ENCODE results near the gene KANK3.
A peak's percentile ranks its signal among the peaks of the same experiment; 100 is the strongest.
"Not testable (repeated sequence)": the region's sequence is repeated elsewhere in the genome, so short reads cannot be mapped to it uniquely, and the experiment has no call there.

KANK3 gene

DNA sequence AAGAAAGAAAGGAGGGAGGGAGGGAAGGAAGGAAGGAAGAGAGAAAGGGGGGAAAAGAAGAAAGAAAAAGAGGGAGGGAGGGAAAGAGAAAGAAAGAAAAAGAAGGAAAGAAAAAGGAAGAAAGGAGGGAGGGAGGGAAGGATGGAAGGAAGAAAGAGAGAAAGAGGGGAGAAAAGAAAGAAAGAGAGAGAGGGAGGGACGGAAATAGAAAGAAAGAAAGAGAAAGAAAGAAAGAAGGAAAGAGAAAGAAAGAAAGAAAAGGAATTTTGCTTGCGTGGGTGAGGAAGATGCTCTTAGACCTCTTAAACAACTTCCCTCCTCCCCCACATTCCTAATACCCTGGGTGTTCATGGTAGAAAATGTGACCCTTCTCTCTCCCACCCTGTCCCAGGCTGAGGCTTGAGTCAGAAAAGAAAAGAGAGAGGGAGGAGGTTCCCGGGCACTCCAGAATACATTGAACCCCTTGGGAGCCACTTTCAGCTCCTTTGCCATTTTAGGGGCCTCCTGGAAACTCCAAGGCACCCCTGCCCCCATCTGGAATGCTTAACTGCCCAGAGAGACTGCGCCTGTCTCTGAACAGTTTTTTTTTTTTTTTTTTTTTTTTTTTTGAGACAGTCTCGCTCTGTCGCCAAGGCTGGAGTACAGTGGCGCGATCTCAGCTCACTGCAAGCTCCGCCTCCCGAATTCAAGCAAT is 9.2 kb upstream of the KANK3 start:
- POLR2A ChIA-PET = interaction anchor here (0.7 kb wide), 1 partner anchor 213 kb away, joined by 3 read pairs; no protein-coding TSS in a partner anchor

DNA sequence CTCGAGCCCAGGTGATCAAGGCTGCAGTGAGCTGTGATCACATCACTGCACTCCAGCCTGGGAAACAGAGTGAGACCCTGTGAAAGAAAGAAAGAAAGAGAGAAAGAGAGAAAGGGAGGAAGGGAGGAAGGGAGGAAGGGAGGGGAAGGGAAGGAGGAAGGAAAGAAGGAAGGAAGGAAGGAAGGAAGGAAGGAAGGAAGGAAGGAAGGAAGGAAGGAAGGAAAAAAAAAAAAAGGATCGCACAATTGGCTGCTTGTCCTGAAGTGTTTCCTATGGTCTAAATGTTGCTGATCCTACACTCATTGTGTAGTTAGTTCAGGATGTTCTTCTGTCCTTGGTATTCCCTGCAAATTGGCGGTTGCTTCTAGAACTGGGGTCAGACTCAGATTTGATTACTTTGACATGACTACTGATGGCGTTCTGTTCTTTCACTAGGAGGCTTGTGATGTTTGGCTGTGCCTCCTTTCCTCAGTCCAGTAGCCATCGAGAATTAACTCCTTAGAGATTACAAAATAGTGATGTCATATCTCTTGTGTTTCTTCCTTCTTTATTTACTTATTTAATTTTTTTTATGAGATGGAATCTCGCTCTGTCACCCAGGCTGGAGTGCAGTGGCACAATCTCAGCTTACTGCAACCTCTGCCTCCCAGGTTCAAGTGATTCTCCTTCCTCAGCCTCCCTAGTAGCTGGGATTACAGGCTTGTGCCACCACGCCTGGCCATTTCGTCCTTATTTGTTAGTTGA is 6.7 kb upstream of the KANK3 start:
- H3K27ac ChIP-seq (ENCODE audit: insufficient read depth in 1 of 2, low read depth in 1 of 2, low read length in 2 of 2, poor library complexity in 1 of 2, severe bottlenecking in 2 of 2); DNase-seq; H3K9me3 ChIP-seq (ENCODE audit: control extremely low read depth in 1 of 5, control insufficient read depth in 4 of 5, insufficient read depth in 2 of 5, low read depth in 1 of 5, low read length in 4 of 5); H3K4me3 ChIP-seq (ENCODE audit: control insufficient read depth in 1 of 7, extremely low read depth in 1 of 7, insufficient read depth in 4 of 7, low read depth in 2 of 7, low read length in 6 of 7); H3K36me3 ChIP-seq (ENCODE audit: control insufficient read depth in 4 of 4, insufficient read depth in 4 of 4, low read length in 3 of 4); H3K4me1 ChIP-seq (ENCODE audit: control extremely low read depth in 1 of 4, control insufficient read depth in 4 of 4, insufficient read depth in 4 of 4, low read length in 3 of 4): not testable (repeated sequence)
- CTCF ChIA-PET = interaction anchor here (0.6 to 1.8 kb wide), 2 partner anchors 16 to 50 kb away, joined by 3 read pairs; no protein-coding TSS in a partner anchor
- H3K27me3 ChIP-seq (replicated peaks in 2 of 5; ENCODE audit: control insufficient read depth in 4 of 5, insufficient read depth in 5 of 5, low read length in 4 of 5) = peaks cover 0 to 38% (median 7%) of the 10 kb centered on the region in 5 experiments
- WGBS (ENCODE audit: insufficient coverage) = 66% methylated on average over 5 of the region's 8 CpGs
- POLR2A ChIA-PET = interaction anchor here (0.6 kb wide), 1 partner anchor 19 kb away, joined by 3 read pairs; no protein-coding TSS in a partner anchor

More for the DNA sequence above, 9.2 kb upstream of the KANK3 start:
- CTCF ChIA-PET = interaction anchor here (0.6 to 5.0 kb wide), 18 partner anchors 9 to 289 kb away, joined by 3 to 30 read pairs (median 6); partner anchors contain the start of genes ANGPTL4, KANK3, MARCHF2 and RAB11B
- Histone ChIP-seq H3K27me3 (replicated peaks in 2 of 5; ENCODE audit: control insufficient read depth in 4 of 5, insufficient read depth in 5 of 5, low read length in 4 of 5) (peaks cover 0 to 32% (median 7%) of the 10 kb centered on the region in 5 experiments), H3K27ac (ENCODE audit: insufficient read depth in 1 of 2, low read depth in 1 of 2, low read length in 2 of 2, poor library complexity in 1 of 2, severe bottlenecking in 2 of 2) (no peak overlapping the region), H3K36me3 (ENCODE audit: control insufficient read depth in 4 of 4, insufficient read depth in 4 of 4, low read length in 3 of 4) (no peaks in the 10 kb centered on the region), H3K9me3 (ENCODE audit: control extremely low read depth in 1 of 5, control insufficient read depth in 4 of 5, insufficient read depth in 2 of 5, low read depth in 1 of 5, low read length in 4 of 5) (no peaks in the 10 kb centered on the region), H3K4me1 (ENCODE audit: control extremely low read depth in 1 of 4, control insufficient read depth in 4 of 4, insufficient read depth in 4 of 4, low read length in 3 of 4) (peaks cover 0 to 3% (median 0%) of the 10 kb centered on the region in 4 experiments), H3K4me3 (ENCODE audit: control insufficient read depth in 1 of 7, extremely low read depth in 1 of 7, insufficient read depth in 4 of 7, low read depth in 2 of 7, low read length in 6 of 7) (no peak overlapping the region)
- 50% methylated on average over 1 of the region's 10 CpGs for WGBS (ENCODE audit: insufficient coverage)
- DNase-seq = no peak

DNA sequence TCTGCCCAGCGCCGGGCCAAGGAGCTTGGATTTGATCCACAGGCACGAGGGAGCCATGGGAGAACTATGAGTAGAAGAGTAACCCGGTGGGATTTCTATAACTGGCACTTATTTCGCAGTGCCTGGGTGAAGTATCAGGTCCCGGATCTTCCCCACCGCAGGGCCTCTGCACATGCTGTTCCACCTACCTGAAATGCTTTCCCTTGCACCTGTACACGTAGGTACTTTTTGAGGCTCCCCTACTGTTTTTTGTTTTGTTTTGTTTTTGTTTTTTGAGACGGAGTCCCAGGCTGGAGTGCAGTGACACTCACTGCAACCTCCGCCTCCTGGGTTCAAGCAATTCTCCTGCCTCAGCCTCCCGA is 402 bp upstream of the KANK3 start:
- Histone ChIP-seq H3K4me3 (ENCODE audit: control insufficient read depth in 1 of 7, extremely low read depth in 1 of 7, insufficient read depth in 4 of 7, low read depth in 2 of 7, low read length in 6 of 7) (peak overlapping the region in 4 of 7 experiments; percentile 51 to 67 (median 56)), H3K27me3 (replicated peaks in 2 of 5; ENCODE audit: control insufficient read depth in 4 of 5, insufficient read depth in 5 of 5, low read length in 4 of 5) (peaks cover 0 to 66% (median 12%) of the 10 kb centered on the region in 5 experiments), H3K27ac (ENCODE audit: insufficient read depth in 1 of 2, low read depth in 1 of 2, low read length in 2 of 2, poor library complexity in 1 of 2, severe bottlenecking in 2 of 2) (no peak overlapping the region), H3K9me3 (ENCODE audit: control extremely low read depth in 1 of 5, control insufficient read depth in 4 of 5, insufficient read depth in 2 of 5, low read depth in 1 of 5, low read length in 4 of 5) (no peaks in the 10 kb centered on the region), H3K36me3 (ENCODE audit: control insufficient read depth in 4 of 4, insufficient read depth in 4 of 4, low read length in 3 of 4) (no peaks in the 10 kb centered on the region), H3K4me1 (ENCODE audit: control extremely low read depth in 1 of 4, control insufficient read depth in 4 of 4, insufficient read depth in 4 of 4, low read length in 3 of 4) (peaks cover 0 to 22% (median 14%) of the 10 kb centered on the region in 4 experiments)
- ChIA-PET CTCF (interaction anchor here (3.1 kb wide), 1 partner anchor 10 kb away, joined by 20 read pairs; no protein-coding TSS in a partner anchor), POLR2A (no interaction called here)
- no peak for DNase-seq
- 31% methylated on average over 7 of the region's 11 CpGs for WGBS (ENCODE audit: insufficient coverage)

DNA sequence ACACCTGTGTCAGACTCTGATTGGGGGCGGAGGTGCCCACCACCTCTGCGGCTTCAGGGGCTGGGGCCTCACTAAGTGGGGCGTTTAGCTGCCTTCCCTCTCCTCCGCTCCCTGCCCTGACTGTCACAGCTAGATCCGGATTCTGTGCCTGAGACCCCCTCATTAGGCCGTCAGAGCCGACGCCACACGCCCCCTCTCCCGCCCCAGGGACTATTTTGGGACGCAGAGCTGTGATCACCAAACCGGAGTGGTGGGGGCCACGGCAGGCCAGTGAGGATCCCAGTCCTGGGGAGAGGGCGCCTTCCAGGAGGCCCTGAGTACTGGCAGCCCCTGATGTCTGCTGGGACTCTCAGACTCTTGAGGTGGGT is 762 bp downstream of the KANK3 start:
- ChIA-PET POLR2A (no interaction called here), CTCF (interaction anchor here (0.9 to 3.1 kb wide), 2 partner anchors 11 to 13 kb away, joined by 3 to 20 read pairs; no protein-coding TSS in a partner anchor)
- no peaks in the 10 kb centered on the region for H3K9me3 ChIP-seq (ENCODE audit: control extremely low read depth in 1 of 5, control insufficient read depth in 4 of 5, insufficient read depth in 2 of 5, low read depth in 1 of 5, low read length in 4 of 5)
- H3K27me3 ChIP-seq (replicated peaks in 2 of 5; ENCODE audit: control insufficient read depth in 4 of 5, insufficient read depth in 5 of 5, low read length in 4 of 5) = peaks cover 0 to 77% (median 22%) of the 10 kb centered on the region in 5 experiments
- WGBS (ENCODE audit: insufficient coverage) = 22% methylated on average over 13 of the region's 14 CpGs
- peaks cover 0 to 22% (median 14%) of the 10 kb centered on the region in 4 experiments for H3K4me1 ChIP-seq (ENCODE audit: control extremely low read depth in 1 of 4, control insufficient read depth in 4 of 4, insufficient read depth in 4 of 4, low read length in 3 of 4)
- no peak overlapping the region for H3K27ac ChIP-seq (ENCODE audit: insufficient read depth in 1 of 2, low read depth in 1 of 2, low read length in 2 of 2, poor library complexity in 1 of 2, severe bottlenecking in 2 of 2)
- no peak for DNase-seq
- H3K4me3 ChIP-seq (ENCODE audit: control insufficient read depth in 1 of 7, extremely low read depth in 1 of 7, insufficient read depth in 4 of 7, low read depth in 2 of 7, low read length in 6 of 7) = peak overlapping the region in 1 of 7 experiments; percentile 56
- no peaks in the 10 kb centered on the region for H3K36me3 ChIP-seq (ENCODE audit: control insufficient read depth in 4 of 4, insufficient read depth in 4 of 4, low read length in 3 of 4)

- not testable (repeated sequence) for H3K27ac ChIP-seq (ENCODE audit: insufficient read depth in 1 of 2, low read depth in 1 of 2, low read length in 2 of 2, poor library complexity in 1 of 2, severe bottlenecking in 2 of 2)
- H3K27me3 ChIP-seq (replicated peaks in 2 of 5; ENCODE audit: control insufficient read depth in 4 of 5, insufficient read depth in 5 of 5, low read length in 4 of 5) = peaks cover 0 to 83% (median 25%) of the 10 kb centered on the region in 5 experiments
Measured at GRCh38 chr19:8341504-8341903, 1.6 kb downstream of the KANK3 start.

DNA sequence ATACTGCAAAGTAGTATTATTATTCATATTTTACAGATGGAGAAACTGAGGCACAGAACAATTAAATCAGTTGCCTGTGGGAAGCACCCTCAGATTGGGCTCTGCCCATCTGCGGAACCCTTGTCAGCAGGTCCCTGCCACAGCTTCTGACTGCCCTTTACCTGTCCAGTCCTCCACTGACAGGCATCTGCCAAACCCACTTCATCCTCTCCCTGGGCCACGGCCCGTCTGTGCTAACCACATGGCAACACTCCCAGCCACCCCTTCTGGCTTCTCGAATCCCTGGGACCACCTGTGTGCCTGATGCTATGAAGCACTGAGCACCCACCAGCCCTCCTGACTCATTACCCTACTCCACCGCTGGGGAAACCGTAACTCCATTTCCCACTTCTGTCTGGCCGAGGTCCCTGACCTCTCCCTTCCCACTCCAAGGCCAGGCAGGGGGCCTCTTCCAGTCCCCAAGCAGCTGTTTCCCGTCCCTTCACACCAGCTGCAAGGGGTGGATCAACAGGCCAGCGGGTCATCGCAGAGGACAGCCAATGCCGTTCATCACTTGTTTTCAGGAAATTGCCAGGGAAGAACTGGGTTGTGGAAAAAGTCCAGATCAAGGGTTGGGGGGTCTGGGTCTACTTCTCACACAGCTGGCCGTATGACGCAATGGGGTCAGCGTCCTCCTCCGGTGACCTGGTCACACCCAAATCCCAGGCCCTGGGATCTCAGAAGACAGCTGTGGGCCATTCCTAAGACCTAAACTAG is 2.5 kb downstream of the KANK3 start:
- ChIA-PET CTCF (interaction anchor here (0.6 to 1.5 kb wide), 3 partner anchors 10 to 17 kb away, joined by 3 to 5 read pairs (median 4); no protein-coding TSS in a partner anchor), POLR2A (no interaction called here)
- no peak for DNase-seq
- no peaks in the 10 kb centered on the region for H3K9me3 ChIP-seq (ENCODE audit: control extremely low read depth in 1 of 5, control insufficient read depth in 4 of 5, insufficient read depth in 2 of 5, low read depth in 1 of 5, low read length in 4 of 5)
- no peak overlapping the region for H3K27ac ChIP-seq (ENCODE audit: insufficient read depth in 1 of 2, low read depth in 1 of 2, low read length in 2 of 2, poor library complexity in 1 of 2, severe bottlenecking in 2 of 2)
- H3K4me3 ChIP-seq (ENCODE audit: control insufficient read depth in 1 of 7, extremely low read depth in 1 of 7, insufficient read depth in 4 of 7, low read depth in 2 of 7, low read length in 6 of 7) = no peak overlapping the region
- peaks cover 0 to 93% (median 34%) of the 10 kb centered on the region in 5 experiments for H3K27me3 ChIP-seq (replicated peaks in 2 of 5; ENCODE audit: control insufficient read depth in 4 of 5, insufficient read depth in 5 of 5, low read length in 4 of 5)
- 14% methylated on average over 15 of the region's 15 CpGs for WGBS (ENCODE audit: insufficient coverage)
- no peaks in the 10 kb centered on the region for H3K36me3 ChIP-seq (ENCODE audit: control insufficient read depth in 4 of 4, insufficient read depth in 4 of 4, low read length in 3 of 4)
- H3K4me1 ChIP-seq (ENCODE audit: control extremely low read depth in 1 of 4, control insufficient read depth in 4 of 4, insufficient read depth in 4 of 4, low read length in 3 of 4) = peaks cover 0 to 28% (median 20%) of the 10 kb centered on the region in 4 experiments

More at GRCh38 chr19:8341504-8341903, 1.6 kb downstream of the KANK3 start:
- DNase-seq; H3K36me3 ChIP-seq (ENCODE audit: control insufficient read depth in 4 of 4, insufficient read depth in 4 of 4, low read length in 3 of 4); H3K4me3 ChIP-seq (ENCODE audit: control insufficient read depth in 1 of 7, extremely low read depth in 1 of 7, insufficient read depth in 4 of 7, low read depth in 2 of 7, low read length in 6 of 7); POLR2A ChIA-PET; H3K9me3 ChIP-seq (ENCODE audit: control extremely low read depth in 1 of 5, control insufficient read depth in 4 of 5, insufficient read depth in 2 of 5, low read depth in 1 of 5, low read length in 4 of 5): not testable (repeated sequence)
- peaks cover 0 to 25% (median 16%) of the 10 kb centered on the region in 4 experiments for H3K4me1 ChIP-seq (ENCODE audit: control extremely low read depth in 1 of 4, control insufficient read depth in 4 of 4, insufficient read depth in 4 of 4, low read length in 3 of 4)
- WGBS (ENCODE audit: insufficient coverage) = no CpG with 5 or more reads among the region's 4 CpGs
- CTCF ChIA-PET = interaction anchor here (1.2 to 1.5 kb wide), 2 partner anchors 11 to 18 kb away, joined by 4 to 5 read pairs; no protein-coding TSS in a partner anchor
